Small intestine (tissue), 7 donors: Measurements from ENCODE around the gene BCL3. TPM values are rescaled to one million over a fixed set of nuclear protein-coding genes. Genes with fewer than 3 reads are reported as not detected.

Experiments used
- DNase-seq, 2 donors: peaks; one replicate each; pipeline versions ENCODE4 v3.0.0 to v3.0.0-alpha.2; 2013
- FAIRE-seq: peaks from 2 replicates; lab custom pipeline; 2012; peaks lifted over from hg19 to GRCh38; lab: Jason Lieb, UNC
- H3K27ac ChIP-seq, 3 donors: one replicate each; pipeline ENCODE4 v1.5.1; 2013; ENCODE audit warnings: low read length in 2 of 3, mild to moderate bottlenecking in 2 of 3, control low read depth in 1 of 3, inconsistent platforms in 1 of 3, low read depth in 1 of 3, moderate library complexity in 1 of 3
- H3K27me3 ChIP-seq, 3 donors: one replicate each; pipeline ENCODE4 v1.6.1; 2013; ENCODE audit warnings: low read length in 3 of 3, inconsistent platforms in 1 of 3; ENCODE audit not compliant: control insufficient read depth in 3 of 3, insufficient read depth in 3 of 3
- H3K36me3 ChIP-seq, 3 donors: one replicate each; pipeline ENCODE4 v1.6.1; 2013; ENCODE audit warnings: low read length in 3 of 3, inconsistent platforms in 1 of 3, low read depth in 1 of 3, mild to moderate bottlenecking in 1 of 3, moderate library complexity in 1 of 3; ENCODE audit not compliant: control insufficient read depth in 3 of 3, insufficient read depth in 2 of 3
- H3K4me1 ChIP-seq, 3 donors: one replicate each; pipeline ENCODE4 v1.6.1; 2013; ENCODE audit warnings: low read length in 2 of 3, inconsistent platforms in 1 of 3, low read depth in 1 of 3, mild to moderate bottlenecking in 1 of 3, moderate library complexity in 1 of 3; ENCODE audit not compliant: control insufficient read depth in 3 of 3, insufficient read depth in 2 of 3
- H3K4me3 ChIP-seq, 3 donors: one replicate each; pipeline ENCODE4 v1.5.1; 2013; ENCODE audit warnings: low read length in 3 of 3, control low read depth in 1 of 3, inconsistent platforms in 1 of 3, low read depth in 1 of 3, mild to moderate bottlenecking in 1 of 3, moderate library complexity in 1 of 3
- H3K9me3 ChIP-seq, 2 donors: one replicate each; pipeline ENCODE4 v1.6.1; 2013; ENCODE audit warnings: low read depth in 1 of 2, low read length in 1 of 2; ENCODE audit not compliant: control insufficient read depth in 2 of 2, insufficient read depth in 1 of 2
- WGBS, 3 donors: extraction: QIAGEN DNeasy Blood & Tissue Kit; methylation state at CpG; one replicate each; pipeline ENCODE4 v1.1.7; 2013; 5-methylcytosine and 5-hydroxymethylcytosine counted together
- polyA plus RNA-seq, 4 donors: library from polyadenylated mRNA; stranded (reverse) in 3 of 4; unstranded in 1 of 4; fragments of 200-250 nt in 3 of 4; fragments of 120-200 nt in 1 of 4; gene quantifications; one replicate each; pipeline versions ENCODE4 v1.2.1 to v1.2.3, GENCODE V29; 2013
- donor health status: healthy with polysubstance abuse.
- donor health status: control.
- donor health status: control.
- donor health status: Bipolar disorder and iron deficiency.
- donor health status: healthy.

BCL3 gene
- polyA plus RNA-seq, 4 donors: 48.6 to 136 (median 77.3) TPM

GRCh38 chr19:44752816-44753625 is 4.5 kb downstream of the BCL3 start:
- H3K36me3 ChIP-seq: peaks cover 10 to 83% (median 18%) of the 10 kb centered on the region in 3 donors
- H3K4me1 ChIP-seq: peaks cover 10 to 74% (median 28%) of the 10 kb centered on the region in 3 donors

GRCh38 chr19:44753626-44753931 is 5.1 kb downstream of the BCL3 start:
- H3K4me3 ChIP-seq: peak overlapping the region; percentile 48 to 54 (median 53)
- WGBS, 3 donors: 0 to 5% (median 0%) methylated on average over 9 to 11 of the region's 11 CpGs
- H3K27me3 ChIP-seq: no peaks in the 10 kb centered on the region
- DNase-seq (no peak), FAIRE-seq (no peak)
- peaks cover 10 to 78% (median 28%) of the 10 kb centered on the region in 3 donors for H3K4me1 ChIP-seq
- peak overlapping the region; percentile 85 to 98 (median 96) for H3K27ac ChIP-seq
- H3K36me3 ChIP-seq: peaks cover 16 to 88% (median 23%) of the 10 kb centered on the region in 3 donors
- H3K9me3 ChIP-seq: no peaks in the 10 kb centered on the region

More at GRCh38 chr19:44752816-44753625, 4.5 kb downstream of the BCL3 start:
- DNase-seq (peak; percentile 88 to 93), FAIRE-seq (no peak)
- H3K4me3 ChIP-seq: peak overlapping the region; percentile 48 to 54 (median 53)
- peak overlapping the region; percentile 85 to 98 (median 96) for H3K27ac ChIP-seq
- WGBS, 3 donors: 10 to 11% (median 11%) methylated on average over 16 to 18 of the region's 18 CpGs
- no peaks in the 10 kb centered on the region for H3K27me3 ChIP-seq
- H3K9me3 ChIP-seq: no peaks in the 10 kb centered on the region

- H3K9me3 ChIP-seq: no peaks in the 10 kb centered on the region
- H3K4me1 ChIP-seq: peaks cover 10 to 80% (median 28%) of the 10 kb centered on the region in 3 donors
- WGBS, 3 donors: 1% methylated on average over 31 to 33 of the region's 33 CpGs
- peak overlapping the region; percentile 48 to 54 (median 53) for H3K4me3 ChIP-seq
- peak overlapping the region; percentile 85 to 98 (median 96) for H3K27ac ChIP-seq
- FAIRE-seq (no peak), DNase-seq (peak; percentile 94 to 95)
- no peaks in the 10 kb centered on the region for H3K27me3 ChIP-seq
- peaks cover 19 to 93% (median 27%) of the 10 kb centered on the region in 3 donors for H3K36me3 ChIP-seq
Measured at GRCh38 chr19:44753932-44754749, 5.6 kb downstream of the BCL3 start.

DNA sequence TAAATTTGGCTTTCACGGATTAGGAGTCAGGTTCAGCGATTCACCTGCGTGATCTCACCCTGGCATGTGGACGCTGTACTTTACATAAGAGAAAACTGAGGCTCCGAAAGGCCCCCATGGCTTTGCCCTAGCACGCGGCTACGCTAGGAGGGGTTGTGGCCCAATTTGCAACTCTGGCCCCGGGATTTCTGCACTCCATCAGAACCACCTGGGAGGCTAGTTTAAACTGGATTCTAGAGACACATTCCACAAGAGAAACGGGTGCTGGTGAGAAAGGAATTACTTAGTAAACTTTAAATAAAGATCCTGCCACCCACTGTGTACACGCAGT is 6.2 kb downstream of the BCL3 start:
- peak overlapping the region; percentile 55 to 98 (median 85) for H3K27ac ChIP-seq
- DNase-seq: no peak
- H3K27me3 ChIP-seq: no peaks in the 10 kb centered on the region
- no peaks in the 10 kb centered on the region for H3K9me3 ChIP-seq
- H3K36me3 ChIP-seq: peaks cover 24 to 96% (median 32%) of the 10 kb centered on the region in 3 donors
- 23 to 25% (median 24%) methylated on average over 11 of the region's 11 CpGs for WGBS, 3 donors
- no peak for FAIRE-seq
- peaks cover 10 to 75% (median 28%) of the 10 kb centered on the region in 3 donors for H3K4me1 ChIP-seq
- H3K4me3 ChIP-seq: peak overlapping the region; percentile 22 to 53 (median 48)

GRCh38 chr19:44755219-44755618 is 6.7 kb downstream of the BCL3 start:
- Histone ChIP-seq H3K4me3 (no peak overlapping the region), H3K27me3 (no peaks in the 10 kb centered on the region), H3K9me3 (no peaks in the 10 kb centered on the region), H3K27ac (peak overlapping the region in 2 of 3 donors; percentile 27 to 98), H3K36me3 (peaks cover 27 to 96% (median 34%) of the 10 kb centered on the region in 3 donors), H3K4me1 (peaks cover 10 to 72% (median 28%) of the 10 kb centered on the region in 3 donors)
- WGBS, 3 donors: 75 to 80% (median 76%) methylated on average over 4 of the region's 4 CpGs
- no peak for DNase-seq
- FAIRE-seq: no peak

DNA sequence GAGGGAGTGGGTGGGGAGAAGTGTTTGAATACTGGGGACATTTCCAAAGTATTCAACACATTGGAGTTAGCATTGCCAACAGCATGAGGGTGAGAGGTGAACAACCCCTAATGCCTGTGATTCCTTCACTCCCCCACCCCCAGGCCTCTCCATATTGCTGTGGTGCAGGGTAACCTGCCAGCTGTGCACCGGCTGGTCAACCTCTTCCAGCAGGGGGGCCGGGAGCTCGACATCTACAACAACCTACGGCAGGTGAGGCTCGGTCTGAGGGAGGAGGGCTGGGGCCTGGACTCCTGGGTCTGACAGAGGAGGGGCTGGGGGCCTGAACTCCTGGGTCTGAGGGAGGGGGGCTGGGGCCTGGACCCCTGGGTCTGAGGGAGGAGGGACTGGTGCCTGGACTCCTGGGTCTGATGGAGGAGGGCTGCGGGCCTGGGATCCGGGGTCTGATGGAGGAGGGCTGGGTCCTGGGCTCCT is 7.6 kb downstream of the BCL3 start:
- H3K27ac ChIP-seq: peak overlapping the region in 1 of 3 donors; percentile 98

GRCh38 chr19:44757057-44757734 is 8.7 kb downstream of the BCL3 start:
- Histone ChIP-seq H3K27ac (peak overlapping the region; percentile 26 to 98 (median 40)), H3K36me3 (peaks cover 27 to 95% (median 34%) of the 10 kb centered on the region in 3 donors), H3K9me3 (no peaks in the 10 kb centered on the region), H3K4me1 (peaks cover 10 to 63% (median 28%) of the 10 kb centered on the region in 3 donors), H3K27me3 (no peaks in the 10 kb centered on the region), H3K4me3 (peak overlapping the region in 1 of 3 donors; percentile 30)
- DNase-seq (no peak), FAIRE-seq (no peak)
- WGBS, 3 donors: 70 to 88% (median 87%) methylated on average over 52 to 53 of the region's 53 CpGs

More for the DNA sequence above, 7.6 kb downstream of the BCL3 start:
- H3K27me3 ChIP-seq: no peaks in the 10 kb centered on the region
- no peaks in the 10 kb centered on the region for H3K9me3 ChIP-seq
- peaks cover 10 to 67% (median 28%) of the 10 kb centered on the region in 3 donors for H3K4me1 ChIP-seq
- H3K4me3 ChIP-seq: no peak overlapping the region
- peaks cover 27 to 96% (median 34%) of the 10 kb centered on the region in 3 donors for H3K36me3 ChIP-seq
- FAIRE-seq: no peak
- no peak for DNase-seq
- WGBS, 3 donors: 87 to 93% (median 91%) methylated on average over 7 of the region's 7 CpGs
